Body of pancreas (tissue), 4 donors: ENCODE results near the gene TAF13. TPM values are rescaled to one million over a fixed set of nuclear protein-coding genes. Genes with fewer than 3 reads are reported as not detected.

Source experiments
- ATAC-seq: fragments of 150-250 bp; one replicate; pipeline ENCODE4 v1.9.1; 2016
- DNase-seq, 4 donors: peaks; one replicate each; pipeline ENCODE4 v3.0.0-alpha.2; 2019
- H3K27ac ChIP-seq, 4 donors: fragments of 200-600 bp; sonication (generic); 1 replicate in 3 of 4; 2 replicates in 1 of 4; pipeline versions ENCODE4 v1.5.1 to v1.6.1; 2016 to 2019; ENCODE audit warnings: mild to moderate bottlenecking in 1 of 4, mixed read lengths in 1 of 4, moderate library complexity in 1 of 4
- H3K27me3 ChIP-seq, 2 donors: fragments of 200-600 bp; sonication (generic); one replicate each; pipeline ENCODE4 v1.6.0; 2016; ENCODE audit warnings: mild to moderate bottlenecking in 1 of 2
- H3K36me3 ChIP-seq, 2 donors: fragments of 200-600 bp; sonication (generic); replicated peaks in 1 of 2; 2 replicates each; pipeline ENCODE4 v1.5.1; 2016; ENCODE audit warnings: low read depth in 2 of 2; ENCODE audit not compliant: insufficient read depth in 1 of 2
- H3K4me1 ChIP-seq: fragments of 200-600 bp; sonication (generic); one replicate; pipeline ENCODE4 v1.6.0; 2016
- H3K4me3 ChIP-seq, 2 donors: fragments of 200-600 bp; sonication (generic); 1 replicate in 1 of 2; 2 replicates in 1 of 2; pipeline ENCODE4 v1.5.1; 2016 to 2019
- H3K9me3 ChIP-seq, 3 donors: fragments of 200-600 bp; sonication (generic); 1 replicate in 2 of 3; 2 replicates in 1 of 3; pipeline ENCODE4 v1.5.1; 2016
- POLR2A ChIP-seq, 3 donors: fragments of 450-650 bp; IDR thresholded peaks; one replicate each; pipeline ENCODE4 v1.6.1; 2016; ENCODE audit warnings: antibody characterized with exemption in 3 of 3, mild to moderate bottlenecking in 2 of 3
- WGBS, 2 donors: methylation state at CpG; one replicate each; pipeline ENCODE4 v1.1.5; 2017; 5-methylcytosine and 5-hydroxymethylcytosine counted together
- intact Hi-C: fragments of 100-400 bp; cut with DNase I; formaldehyde crosslinking; loops from one replicate; pipeline ENCODE4 v1.15.1; 2023
- total RNA-seq, 2 donors: library from RNA; depleted of rRNA; stranded (reverse); fragments of >200 nt; gene quantifications; one replicate each; pipeline ENCODE4 v1.1.0, GENCODE V29; 2016
- TF ChIP-seq, protein P1 (sequence below), 7 experiments: fragments of 450-650 bp in 4 of 7; fragments of 200-600 bp in 3 of 7; sonication (generic) in 3 of 7; IDR thresholded peaks; one replicate each; pipeline ENCODE4 v1.5.1; 2016 to 2019; ENCODE audit warnings: antibody characterized with exemption in 7 of 7

The TAF13 gene
- total RNA-seq, 2 donors from 2014 or later, result 5.9 to 18.4 TPM

- Histone ChIP-seq H3K36me3 (no peaks in the 10 kb centered on the region), H3K9me3 (no peaks in the 10 kb centered on the region), H3K27me3 (no peaks in the 10 kb centered on the region), H3K27ac (no peak overlapping the region), H3K4me1 (no peaks in the 10 kb centered on the region), H3K4me3 (no peak overlapping the region)
- no peak for TF ChIP-seq POLR2A (IDR thresholded peaks at IDR 0.05)
- TF ChIP-seq, protein P1, sequence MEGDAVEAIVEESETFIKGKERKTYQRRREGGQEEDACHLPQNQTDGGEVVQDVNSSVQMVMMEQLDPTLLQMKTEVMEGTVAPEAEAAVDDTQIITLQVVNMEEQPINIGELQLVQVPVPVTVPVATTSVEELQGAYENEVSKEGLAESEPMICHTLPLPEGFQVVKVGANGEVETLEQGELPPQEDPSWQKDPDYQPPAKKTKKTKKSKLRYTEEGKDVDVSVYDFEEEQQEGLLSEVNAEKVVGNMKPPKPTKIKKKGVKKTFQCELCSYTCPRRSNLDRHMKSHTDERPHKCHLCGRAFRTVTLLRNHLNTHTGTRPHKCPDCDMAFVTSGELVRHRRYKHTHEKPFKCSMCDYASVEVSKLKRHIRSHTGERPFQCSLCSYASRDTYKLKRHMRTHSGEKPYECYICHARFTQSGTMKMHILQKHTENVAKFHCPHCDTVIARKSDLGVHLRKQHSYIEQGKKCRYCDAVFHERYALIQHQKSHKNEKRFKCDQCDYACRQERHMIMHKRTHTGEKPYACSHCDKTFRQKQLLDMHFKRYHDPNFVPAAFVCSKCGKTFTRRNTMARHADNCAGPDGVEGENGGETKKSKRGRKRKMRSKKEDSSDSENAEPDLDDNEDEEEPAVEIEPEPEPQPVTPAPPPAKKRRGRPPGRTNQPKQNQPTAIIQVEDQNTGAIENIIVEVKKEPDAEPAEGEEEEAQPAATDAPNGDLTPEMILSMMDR (IDR thresholded peaks at IDR 0.05), result no peak
- 63 to 66% methylated on average over 7 of the region's 7 CpGs for WGBS, 2 donors
- ATAC-seq (no peak), DNase-seq (no peak)
- intact Hi-C loops, result no loop called here
Measured at GRCh38 chr1:109050228-109050995, 25.4 kb downstream of the TAF13 start.

GRCh38 chr1:109048335-109048734, 27.5 kb downstream of the TAF13 start:
- 24 to 26% methylated on average over 1 to 2 of the region's 2 CpGs for WGBS, 2 donors
- TF ChIP-seq POLR2A (IDR thresholded peaks at IDR 0.05), result no peak
- TF ChIP-seq, protein P1 (IDR thresholded peaks at IDR 0.05), result no peak
- Histone ChIP-seq H3K4me3 (no peak overlapping the region), H3K27me3 (no peaks in the 10 kb centered on the region), H3K4me1 (no peaks in the 10 kb centered on the region), H3K27ac (no peak overlapping the region), H3K36me3 (no peaks in the 10 kb centered on the region), H3K9me3 (no peaks in the 10 kb centered on the region)
- ATAC-seq, result no peak
- intact Hi-C loops, result no loop called here
- DNase-seq, result no peak

DNA sequence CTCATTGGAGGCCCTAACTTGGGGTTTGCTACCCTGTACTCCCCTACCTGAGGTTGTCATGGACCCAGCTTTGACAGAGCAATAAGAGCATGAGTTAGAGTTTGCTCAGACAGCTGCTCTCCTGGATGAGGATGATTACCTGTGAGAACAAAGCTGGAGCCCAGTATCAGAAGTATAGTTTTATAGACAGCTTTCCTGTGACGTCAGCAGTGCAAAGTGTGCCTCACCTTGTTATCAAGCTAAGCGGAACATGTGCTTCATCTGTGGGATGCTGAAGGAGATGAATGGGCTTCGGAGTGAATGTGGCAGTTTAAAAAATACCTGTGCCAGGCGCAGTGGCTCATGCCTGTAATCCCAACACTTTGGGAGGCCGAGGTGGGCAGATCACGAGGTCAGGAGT, 28.5 kb downstream of the TAF13 start:
- no peaks in the 10 kb centered on the region for H3K9me3 ChIP-seq
- H3K27me3 ChIP-seq, result no peaks in the 10 kb centered on the region
- H3K4me3 ChIP-seq, result no peak overlapping the region
- no peak overlapping the region for H3K27ac ChIP-seq
- H3K4me1 ChIP-seq, result no peaks in the 10 kb centered on the region
- 61 to 68% methylated on average over 5 to 6 of the region's 6 CpGs for WGBS, 2 donors
- DNase-seq (no peak), ATAC-seq (no peak)
- intact Hi-C loops, result no loop called here
- no peaks in the 10 kb centered on the region for H3K36me3 ChIP-seq
- TF ChIP-seq, protein P1 (IDR thresholded peaks at IDR 0.05), result no peak
- no peak for TF ChIP-seq POLR2A (IDR thresholded peaks at IDR 0.05)

GRCh38 chr1:109046671-109047070, 29.1 kb downstream of the TAF13 start:
- DNase-seq (no peak), ATAC-seq (no peak)
- Histone ChIP-seq H3K27ac (no peak overlapping the region), H3K4me3 (no peak overlapping the region), H3K27me3 (no peaks in the 10 kb centered on the region), H3K36me3 (no peaks in the 10 kb centered on the region), H3K4me1 (no peaks in the 10 kb centered on the region), H3K9me3 (no peaks in the 10 kb centered on the region)
- WGBS, 2 donors, result 68 to 69% methylated on average over 4 of the region's 4 CpGs
- intact Hi-C loops, result no loop called here
- no peak for TF ChIP-seq POLR2A (IDR thresholded peaks at IDR 0.05)
- TF ChIP-seq, protein P1 (IDR thresholded peaks at IDR 0.05), result no peak

DNA sequence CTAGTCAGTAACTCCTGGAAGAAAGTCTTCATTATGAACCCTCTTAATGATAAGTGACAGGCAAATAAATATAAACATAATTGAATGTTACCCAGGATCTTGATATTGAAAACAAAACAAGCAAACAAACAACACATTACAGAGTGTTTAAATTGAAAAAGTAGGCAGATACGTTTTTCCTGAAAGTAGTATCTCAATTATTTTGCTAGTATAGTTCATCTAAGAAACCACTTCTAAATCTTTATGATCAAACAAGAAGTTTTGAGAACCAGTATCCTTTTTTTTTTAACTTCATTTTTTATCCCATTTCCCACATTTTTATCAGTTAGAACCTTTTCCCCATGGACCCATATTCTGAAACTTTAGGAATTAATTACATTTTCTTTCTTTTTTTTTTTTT, 30.2 kb downstream of the TAF13 start:
- DNase-seq, result no peak
- TF ChIP-seq, protein P1 (IDR thresholded peaks at IDR 0.05), result no peak
- TF ChIP-seq POLR2A (IDR thresholded peaks at IDR 0.05), result no peak
- no peak for ATAC-seq
- H3K27me3 ChIP-seq, result no peaks in the 10 kb centered on the region
- H3K4me1 ChIP-seq, result peaks cover 3% of the 10 kb centered on the region
- no peaks in the 10 kb centered on the region for H3K9me3 ChIP-seq
- WGBS, 2 donors, result 33 to 58% methylated on average over 1 of the region's 1 CpG
- H3K4me3 ChIP-seq, result no peak overlapping the region
- no peaks in the 10 kb centered on the region for H3K36me3 ChIP-seq
- no peak overlapping the region for H3K27ac ChIP-seq
- intact Hi-C loops, result no loop called here
